Fibroblast of upper back skin (primary cell): ENCODE data around the gene CRLF3.
"Not testable (repeated sequence)": the region's sequence is repeated elsewhere in the genome, so short reads cannot be mapped to it uniquely, and the experiment has no call there.

ENCODE experiments used
- DNase-seq: peaks from one replicate; pipeline ENCODE4 v3.0.0-alpha.2; 2013

CRLF3 gene

DNA sequence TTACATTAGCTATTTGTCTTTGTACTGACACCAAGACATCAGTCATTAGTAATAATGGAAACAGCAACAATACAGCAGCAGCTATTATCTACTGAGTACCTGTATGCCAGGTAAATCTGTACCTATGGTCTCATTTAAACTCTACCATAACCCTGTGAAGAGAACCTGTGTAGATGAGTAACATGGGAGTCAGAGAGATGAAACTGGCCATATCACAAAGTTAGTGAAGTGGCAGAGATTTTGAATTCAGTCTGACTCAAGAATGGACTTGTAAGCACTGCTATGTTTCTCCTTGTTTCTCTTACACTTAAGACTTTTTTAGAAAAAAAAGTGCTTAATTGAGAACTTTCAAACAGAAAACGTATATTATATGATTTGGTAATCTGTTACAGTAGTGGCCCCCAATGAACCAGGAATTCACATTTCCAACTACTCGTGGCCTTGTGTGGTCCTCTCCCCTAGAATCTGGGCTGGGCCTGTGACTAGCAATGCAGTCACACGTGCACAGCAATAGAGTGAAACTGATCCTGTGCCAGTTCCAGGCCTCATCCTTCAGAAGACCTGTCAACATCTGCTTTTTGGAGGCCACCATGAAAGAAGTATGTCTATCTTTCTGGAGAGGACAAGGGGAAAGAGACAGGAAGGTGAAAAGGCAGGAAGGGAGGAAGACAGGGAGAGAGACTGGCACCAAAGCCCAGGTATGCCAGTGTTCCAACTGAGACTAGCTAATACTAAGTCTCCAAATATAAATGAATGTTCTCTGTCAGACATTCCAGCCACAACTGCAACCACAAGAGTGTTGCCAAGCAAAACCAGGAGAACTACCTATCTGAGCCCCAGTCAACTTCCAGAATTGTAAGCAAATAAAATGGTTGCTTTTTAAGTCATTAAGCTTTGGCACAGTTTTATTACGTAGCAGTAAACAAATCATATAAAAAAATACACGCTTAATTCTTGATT, 12.0 kb downstream of the CRLF3 start:
- peak; percentile 52 for DNase-seq

DNA sequence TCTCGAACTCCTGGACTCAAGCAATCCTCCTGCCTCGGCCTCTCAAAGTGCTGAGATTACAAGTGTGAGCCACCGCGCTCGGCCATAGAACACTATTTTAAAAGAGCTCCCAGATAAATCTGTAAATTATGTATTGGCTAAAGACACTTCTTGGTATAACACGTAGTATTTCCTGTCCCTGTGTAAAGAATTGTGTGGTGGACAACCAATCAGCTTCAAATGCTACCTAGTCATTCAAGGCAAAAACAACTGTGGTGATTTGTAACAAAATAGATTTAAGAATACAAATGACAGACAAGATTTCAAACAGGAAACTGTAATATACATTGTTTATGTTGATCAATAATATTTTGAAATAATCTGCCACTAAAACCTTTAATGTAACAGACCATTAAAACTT, 14.6 kb downstream of the CRLF3 start:
- no peak for DNase-seq

DNA sequence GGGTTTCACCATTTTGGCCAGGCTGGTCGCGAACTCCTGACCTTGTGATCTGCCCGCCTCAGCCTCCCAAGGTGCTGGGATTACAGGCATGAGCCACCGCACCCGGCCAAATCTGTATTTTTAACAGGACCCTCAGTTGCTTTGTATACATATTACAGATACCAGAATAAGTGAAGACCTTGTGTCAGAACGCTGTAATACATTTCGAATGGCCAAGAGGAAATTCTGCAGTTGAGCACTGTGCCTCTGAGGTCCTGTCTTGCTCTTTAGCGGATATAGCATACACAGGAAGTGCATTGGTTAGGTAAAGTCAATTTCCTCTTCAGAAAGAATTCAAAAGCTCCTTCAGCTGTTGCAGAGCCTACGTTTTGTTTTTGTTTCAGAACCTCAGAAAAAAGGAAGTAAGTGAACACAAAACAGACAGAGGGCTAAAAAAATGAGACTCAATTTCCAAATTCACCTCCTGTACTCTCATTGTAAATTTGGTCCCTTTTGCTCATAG, 15.7 kb downstream of the CRLF3 start:
- DNase-seq = no peak

DNA sequence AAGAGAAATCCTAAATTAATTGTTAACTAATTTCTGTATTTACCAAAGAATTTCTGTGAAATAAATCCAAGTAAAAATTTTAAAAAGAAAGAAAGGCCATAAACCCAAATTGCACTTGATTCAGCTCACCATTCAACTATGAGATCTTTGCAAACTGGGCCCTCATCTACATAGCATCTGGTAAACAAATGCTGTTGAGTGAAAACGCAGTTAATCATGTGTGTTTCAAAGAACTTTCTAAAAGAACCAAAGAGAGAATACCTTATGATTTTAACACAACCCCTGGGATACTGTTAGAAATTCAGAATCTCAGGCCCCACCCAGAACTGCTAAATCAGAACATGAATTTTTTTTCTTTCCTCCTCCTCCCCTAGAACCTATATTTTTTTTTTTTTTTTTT, 16.6 kb downstream of the CRLF3 start:
- no peak for DNase-seq

DNA sequence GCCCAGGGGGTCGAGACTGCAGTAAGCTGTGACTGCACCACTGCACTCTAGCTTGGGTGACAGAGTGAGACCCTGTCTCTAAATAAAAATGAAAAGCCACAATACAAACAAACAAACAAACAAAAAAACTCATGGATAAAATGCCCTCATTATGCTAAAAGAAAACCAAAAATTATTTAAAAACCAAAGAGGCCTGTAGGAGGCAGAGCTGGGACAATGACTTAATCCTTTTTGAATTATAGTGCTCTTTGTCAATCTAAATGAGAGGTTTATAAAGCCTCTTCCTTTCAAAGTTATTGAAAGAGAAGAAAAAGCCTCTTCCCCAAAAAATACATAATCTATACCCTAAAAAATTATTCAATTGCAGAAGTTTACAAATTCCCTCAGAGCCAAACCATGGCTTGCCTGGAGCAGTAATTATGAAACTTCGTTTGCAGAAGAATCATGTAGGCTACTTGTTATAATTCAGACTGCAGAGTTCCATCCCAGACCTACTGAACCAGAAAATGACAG, 18.5 kb downstream of the CRLF3 start:
- no peak for DNase-seq

DNA sequence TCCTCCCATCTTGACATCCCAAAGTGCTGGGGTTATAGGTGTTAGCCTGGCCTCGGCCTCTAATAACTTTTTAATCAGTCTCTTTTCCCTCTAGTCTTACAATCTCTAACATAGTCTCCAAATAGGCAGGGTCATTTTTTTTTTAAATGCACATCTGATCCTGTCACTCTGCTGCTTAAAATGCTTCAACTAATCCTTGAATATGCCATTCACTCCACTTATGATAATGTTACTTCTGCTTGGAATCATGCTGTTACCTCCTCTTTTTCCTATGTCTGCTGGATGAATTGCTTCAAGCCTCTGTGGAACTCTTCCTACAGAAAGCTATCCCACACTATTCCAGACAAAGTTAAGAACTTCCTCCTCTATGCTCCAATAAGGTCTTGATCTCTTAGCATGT, 22.8 kb downstream of the CRLF3 start:
- no peak for DNase-seq

DNA sequence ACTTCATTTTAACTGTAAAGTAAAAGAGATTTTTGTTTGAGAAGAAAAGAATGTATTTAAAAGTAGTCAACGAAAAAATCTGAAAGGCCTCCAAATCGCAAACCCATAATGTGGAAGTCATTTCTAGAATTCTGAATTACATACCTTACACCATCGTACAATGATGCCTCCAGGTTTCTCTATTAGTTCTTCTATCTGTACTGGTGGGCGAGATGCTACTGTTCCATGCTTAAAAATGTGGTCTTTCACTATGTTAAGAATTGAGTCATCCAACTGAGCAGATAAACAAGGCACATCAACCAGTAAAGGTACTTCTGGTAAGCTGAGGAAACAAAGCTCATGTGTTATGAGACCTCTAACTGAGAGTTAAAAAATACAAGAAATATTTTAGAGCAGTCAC, 28.5 kb downstream of the CRLF3 start:
- no peak for DNase-seq

DNA sequence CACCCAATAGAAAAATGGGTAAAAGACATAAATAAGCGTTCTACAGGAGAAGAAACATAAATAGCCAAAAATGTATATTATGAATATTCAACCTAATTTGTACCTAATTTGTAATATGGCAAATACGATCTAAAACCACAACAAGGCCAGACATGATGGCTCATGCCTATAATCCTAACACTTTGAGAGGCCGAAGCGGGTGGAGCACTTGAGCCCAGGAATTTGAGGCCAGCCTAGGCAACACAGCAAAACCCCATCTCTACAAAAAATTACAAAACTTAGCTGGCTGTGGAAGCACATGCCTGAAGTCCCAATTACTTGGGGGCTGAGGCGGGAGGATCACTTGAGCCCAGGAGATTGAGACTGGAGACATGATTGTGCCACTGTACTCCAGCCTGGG, 30.1 kb downstream of the CRLF3 start:
- DNase-seq = no peak

DNA sequence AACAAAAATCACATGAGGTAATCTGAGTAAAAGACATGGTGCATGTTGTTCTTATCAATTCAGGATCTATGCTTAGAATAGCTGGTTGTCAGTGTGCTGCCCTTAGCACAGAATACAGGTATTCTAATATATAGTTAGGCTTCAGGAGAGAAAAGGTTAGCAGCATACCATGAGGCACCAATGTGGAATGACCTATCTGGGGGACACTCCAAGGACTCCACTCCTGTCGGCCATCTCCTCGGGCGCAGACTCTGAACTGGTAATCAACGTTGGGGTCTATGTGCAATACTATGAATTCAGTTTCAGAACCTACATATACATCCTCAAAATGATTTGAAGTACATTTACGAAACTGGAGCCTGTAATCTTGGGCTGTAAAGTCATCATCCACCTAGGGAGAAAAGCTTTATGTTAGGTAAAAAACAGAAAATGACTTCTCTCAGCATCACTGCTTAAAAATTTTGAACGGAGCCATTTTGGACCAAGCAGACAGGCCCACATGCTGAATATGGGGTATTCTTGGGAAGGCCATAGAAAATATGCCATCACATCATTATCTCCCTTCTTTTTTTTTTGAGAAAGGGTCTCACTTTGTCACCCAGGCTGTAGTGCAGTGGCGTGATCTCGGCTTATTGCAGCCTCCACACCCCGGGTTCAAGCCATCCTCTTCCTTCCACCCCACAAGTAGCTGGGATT, 31.1 kb downstream of the CRLF3 start:
- no peak for DNase-seq

DNA sequence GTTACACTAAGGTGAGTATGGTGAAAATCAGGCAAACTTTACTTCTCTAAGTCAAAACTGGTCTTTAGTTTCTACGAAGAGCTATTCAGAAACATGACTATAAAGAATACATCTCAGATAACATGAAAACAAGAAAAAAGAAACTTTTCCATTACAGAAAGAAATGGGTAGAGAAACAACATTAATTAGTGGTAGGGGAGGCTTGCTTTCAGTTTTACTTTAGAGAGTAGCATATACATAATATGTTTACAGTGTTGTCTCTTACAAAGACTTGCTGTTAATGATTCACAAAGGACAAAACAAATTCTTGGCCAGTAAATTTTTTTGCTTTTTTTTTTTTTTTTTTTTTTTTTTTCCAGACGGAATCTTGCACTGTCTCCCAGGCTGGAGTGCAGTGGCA, 34.2 kb downstream of the CRLF3 start:
- DNase-seq = no peak

DNA sequence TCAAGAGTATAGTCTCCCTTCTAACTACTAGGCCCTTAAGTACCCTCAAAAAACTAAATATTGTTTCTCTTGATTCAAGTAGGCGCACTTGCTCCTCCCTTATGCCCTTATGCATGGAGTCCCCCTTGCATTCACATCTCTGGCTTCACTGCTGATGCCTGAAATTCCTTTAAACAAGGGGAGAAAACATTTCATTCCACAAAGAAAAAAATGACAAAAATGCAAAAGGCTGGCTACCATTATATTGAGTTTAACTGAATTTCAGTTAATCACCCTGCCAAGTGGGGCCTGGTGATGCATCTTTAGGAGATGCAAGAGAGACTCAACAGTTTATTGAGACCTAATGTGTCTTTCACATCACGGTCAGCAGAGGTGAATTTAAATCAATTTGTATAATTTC, 35.6 kb downstream of the CRLF3 start:
- DNase-seq = peak; percentile 67

DNA sequence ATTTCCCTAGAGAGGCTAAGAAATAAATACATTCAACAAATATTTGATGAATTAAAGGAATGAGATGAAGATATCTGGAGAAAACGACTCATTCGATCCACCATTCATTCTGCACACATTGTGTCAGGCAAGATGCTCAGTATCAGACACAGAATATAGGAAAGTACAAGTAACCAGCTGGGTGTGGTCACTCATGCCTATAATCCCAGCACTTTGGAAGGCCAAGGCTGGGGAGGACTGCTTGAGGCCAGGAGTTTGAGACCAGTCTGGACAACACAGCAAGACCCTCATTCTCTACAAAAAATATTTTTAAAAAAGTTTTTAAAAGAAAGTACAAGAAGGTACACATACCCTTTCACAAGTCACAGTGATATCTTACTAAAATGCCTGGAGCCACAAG, 42.3 kb downstream of the CRLF3 start:
- peak; percentile 11 for DNase-seq

DNA sequence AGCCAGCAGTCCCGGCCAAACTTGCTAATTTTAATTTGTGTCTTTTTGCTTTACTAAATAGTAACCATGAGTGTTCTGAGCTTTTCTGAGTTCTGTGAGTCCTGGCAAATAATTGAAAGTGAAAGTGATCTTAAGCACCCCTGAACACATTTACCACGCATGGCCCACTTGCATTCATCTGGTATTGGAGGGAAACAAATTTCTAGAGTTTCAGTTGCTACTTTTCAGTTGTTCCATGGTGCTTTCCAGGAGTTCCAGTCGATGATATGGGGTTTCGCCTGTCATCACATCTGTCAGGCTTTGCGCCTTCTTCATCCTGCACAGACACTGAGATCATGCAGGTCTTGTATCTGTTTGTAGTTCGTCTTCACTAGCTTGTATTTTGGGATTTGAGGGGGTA, 44.1 kb downstream of the CRLF3 start:
- DNase-seq = no peak

DNA sequence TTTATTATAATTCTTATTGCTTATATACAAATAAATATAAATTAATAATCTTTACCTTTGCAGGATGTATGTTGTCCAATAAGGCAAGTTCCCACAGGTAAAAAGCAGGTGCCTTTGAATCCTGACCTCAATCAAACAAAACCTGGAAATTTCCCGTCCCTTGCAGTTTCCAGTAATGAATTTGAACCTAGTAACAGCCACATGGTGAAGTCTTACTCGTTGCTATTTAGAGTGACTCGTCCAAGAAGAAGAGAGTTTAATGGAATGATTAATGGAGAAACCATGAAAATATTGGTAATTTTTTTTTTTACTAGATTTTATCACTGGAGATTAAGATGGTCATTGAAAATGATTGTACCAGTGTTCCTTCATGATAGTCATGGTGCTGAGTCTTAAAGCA, 55.7 kb downstream of the CRLF3 start:
- DNase-seq = peak; percentile 7

DNA sequence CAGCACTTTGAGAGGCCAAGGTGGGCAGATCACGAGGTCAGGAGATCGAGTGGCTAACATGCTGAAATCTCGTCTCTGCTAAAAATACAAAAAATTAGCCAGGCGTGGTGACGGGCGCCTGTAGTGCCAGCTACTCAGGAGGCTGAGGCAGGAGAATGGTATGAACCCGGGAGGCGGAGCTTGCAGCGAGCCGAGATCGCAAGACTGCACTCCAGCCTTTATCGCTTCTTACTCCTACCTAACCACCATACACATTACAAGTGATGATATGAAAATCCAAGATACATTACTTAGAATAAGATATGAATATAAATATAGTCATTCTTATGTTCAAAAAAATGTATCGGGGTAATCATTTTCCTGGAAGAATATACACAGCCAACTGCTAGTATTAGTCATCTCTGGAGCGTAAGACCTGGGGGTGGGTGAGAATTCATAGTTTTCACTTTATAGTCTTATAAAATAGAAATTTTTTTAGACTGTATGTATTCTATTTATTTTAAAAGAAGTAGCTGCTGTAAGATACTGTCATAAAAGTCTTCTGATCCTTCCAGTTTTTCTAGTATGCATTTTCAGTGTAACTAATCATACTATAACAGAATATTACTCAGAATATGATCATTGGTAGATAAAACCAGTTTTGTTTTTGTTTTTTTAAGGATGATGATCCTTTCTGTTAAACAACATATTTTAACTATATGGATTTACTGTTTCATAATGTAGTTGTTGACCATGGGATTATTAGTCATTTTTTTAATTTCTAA, 56.7 kb downstream of the CRLF3 start:
- not testable (repeated sequence) for DNase-seq

DNA sequence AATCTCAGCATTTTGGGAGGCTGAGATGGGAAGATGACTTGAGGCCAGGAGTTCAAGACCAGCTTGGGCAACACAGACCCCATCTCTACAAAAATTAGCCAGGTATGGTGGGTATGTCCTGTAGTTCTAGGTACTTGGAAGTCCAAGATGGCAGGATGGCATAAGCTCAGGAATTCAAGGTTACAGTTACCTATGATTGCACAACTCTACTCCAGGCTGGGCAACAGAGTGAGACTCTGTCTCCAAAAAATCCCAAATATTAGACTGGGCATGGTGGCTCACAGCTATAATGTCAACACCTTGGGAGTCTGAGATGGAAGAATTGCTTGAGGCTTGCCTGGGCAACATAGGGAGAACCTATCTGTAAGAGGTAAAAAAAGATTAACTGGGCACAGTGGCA, 63.4 kb downstream of the CRLF3 start:
- DNase-seq = no peak

DNA sequence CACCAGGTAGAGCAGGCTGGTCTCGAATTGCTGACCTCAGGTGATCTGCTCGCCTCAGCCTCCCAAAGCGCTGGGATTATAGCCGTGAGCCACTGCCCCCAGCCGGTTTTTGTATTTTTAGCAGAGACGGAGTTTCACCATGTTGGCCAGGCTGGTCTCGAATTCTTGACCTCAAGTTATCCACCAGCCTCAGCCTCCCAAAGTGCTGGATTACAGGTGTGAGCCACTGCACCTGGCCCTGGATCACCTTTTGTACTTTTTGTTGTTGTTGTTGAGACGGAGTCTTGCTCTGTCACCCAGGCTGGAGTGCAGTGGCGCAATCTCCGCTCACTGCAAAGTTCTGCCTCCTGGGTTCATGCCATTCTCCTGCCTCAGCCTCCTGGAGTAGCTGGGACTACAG, 71.2 kb downstream of the CRLF3 start:
- not testable (repeated sequence) for DNase-seq

DNA sequence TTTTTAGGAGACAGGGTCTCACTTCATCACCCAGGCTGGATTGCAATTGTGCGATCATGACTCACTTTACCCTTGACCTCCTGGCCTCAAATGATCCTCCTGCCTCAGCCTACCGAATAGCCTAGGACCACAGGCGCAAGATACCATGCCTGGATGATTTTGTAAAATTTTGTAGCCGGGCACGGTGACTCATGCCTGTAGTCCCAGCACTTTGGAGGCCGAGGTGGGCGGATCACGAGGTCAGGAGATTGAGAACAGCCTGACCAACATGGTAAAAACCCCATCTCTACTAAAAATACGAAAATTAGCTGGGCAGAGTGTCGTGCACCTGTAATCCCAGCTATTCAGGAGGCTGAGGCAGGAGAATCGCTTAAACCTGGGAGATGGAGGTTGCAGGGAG, 73.5 kb downstream of the CRLF3 start:
- not testable (repeated sequence) for DNase-seq

DNA sequence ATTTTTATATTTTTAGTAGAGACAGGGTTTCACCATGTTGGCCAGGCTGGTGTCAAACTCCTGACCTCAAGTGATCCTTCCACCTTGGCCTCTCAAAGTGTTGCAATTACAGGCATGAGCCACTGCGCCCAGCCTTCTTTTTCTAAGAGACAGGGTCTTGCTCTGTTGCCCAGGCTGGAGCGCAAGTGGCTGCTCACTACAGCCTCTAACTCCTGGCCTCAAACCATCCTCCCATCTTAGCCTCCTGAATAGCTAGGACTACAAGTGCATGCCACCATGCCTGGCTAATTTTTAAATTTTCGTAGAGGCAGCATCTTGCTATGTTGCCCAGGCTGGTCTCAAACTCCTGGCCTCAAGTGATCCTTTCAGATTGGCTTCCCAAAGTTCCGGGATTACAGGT, 76.9 kb downstream of the CRLF3 start:
- DNase-seq = not testable (repeated sequence)

DNA sequence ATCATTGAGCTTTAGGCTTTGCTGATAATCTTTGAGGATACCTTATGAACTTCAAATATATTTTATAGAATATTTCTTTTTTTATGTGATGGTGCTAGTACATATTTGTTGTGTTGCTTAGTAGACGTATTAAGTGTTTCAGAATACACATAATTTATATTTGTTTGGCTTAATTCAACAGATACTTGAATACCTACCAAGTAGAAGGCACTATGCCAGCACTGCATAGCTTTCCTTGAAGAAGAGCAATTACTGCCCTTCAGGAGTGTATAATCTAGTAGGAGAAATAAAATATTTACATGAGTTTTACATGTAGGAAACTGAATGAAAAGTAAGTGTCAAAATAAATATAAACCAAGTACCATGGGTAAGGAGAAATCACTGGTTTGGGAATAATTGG, 81.8 kb downstream of the CRLF3 start:
- DNase-seq = not testable (repeated sequence)

DNA sequence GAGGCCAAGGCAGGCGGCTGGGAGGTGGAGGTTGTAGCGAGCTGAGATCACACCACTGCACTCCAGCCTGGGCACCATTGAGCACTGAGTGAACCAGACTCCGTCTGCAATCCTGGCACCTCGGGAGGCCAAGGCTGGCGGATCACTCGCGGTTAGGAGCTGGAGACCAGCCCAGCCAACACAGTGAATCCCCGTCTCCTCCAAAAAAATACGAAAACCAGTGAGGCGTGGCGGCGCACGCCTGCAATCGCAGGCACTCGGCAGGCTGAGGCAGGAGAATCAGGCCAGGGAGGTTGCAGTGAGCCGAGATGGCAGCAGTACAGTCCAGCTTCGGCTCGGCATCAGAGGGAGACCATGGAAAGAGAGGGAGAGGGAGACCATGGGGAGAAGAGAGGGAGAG, 88.1 kb downstream of the CRLF3 start:
- DNase-seq = not testable (repeated sequence)

DNA sequence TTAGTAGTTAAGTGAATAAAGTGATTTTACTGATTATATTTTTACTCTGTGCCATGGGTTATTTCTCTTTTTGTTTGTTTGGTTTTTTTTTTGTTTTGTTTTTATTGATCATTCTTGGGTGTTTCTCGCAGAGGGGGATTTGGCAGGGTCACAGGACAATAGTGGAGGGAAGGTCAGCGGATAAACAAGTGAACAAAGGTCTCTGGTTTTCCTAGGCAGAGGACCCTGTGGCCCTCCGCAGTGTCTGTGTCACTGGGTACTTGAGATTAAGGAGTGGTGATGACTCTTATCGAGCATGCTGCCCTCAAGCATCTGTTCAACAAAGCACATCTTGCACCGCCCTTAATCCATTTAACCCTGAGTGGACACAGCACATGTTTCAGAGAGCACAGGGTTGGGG, 88.8 kb downstream of the CRLF3 start:
- not testable (repeated sequence) for DNase-seq

DNA sequence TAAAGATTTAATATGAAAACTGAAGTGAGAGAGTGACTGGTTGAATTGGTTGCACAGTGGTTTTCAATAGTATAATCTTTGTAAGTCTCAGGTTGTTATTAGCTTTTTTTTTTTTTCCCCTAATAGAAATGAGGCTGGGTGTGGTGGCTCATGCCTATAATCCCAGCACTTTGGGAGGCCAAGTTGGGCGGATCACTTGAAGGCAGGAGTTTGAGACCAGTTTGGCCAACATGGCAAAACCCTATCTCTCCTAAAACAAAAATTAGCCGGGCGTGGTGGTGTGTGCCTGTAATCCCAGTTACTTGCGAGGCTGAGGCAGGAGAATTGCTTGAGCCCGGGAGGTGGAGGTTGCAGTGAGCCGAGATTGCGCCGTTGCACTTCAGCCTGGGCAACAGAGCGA, 89.3 kb downstream of the CRLF3 start:
- not testable (repeated sequence) for DNase-seq
